Measurements from ENCODE around the gene ZNF385A. TPM values are rescaled to one million over a fixed set of nuclear protein-coding genes. Genes with fewer than 3 reads are reported as not detected.
A peak's percentile ranks its signal among the peaks of the same experiment; 100 is the strongest.

ZNF385A gene
- total RNA-seq, 2 experiments from 2014 or later = 0.32 to 2.9 TPM

- BruUV-seq (replicated peaks) = no TSS peak
- Histone ChIP-seq H3K36me3 (ENCODE audit: insufficient read depth, low read length) (no peaks in the 10 kb centered on the region), H3K79me2 (ENCODE audit: insufficient read depth, low read depth, low read length) (peaks cover 14% of the 10 kb centered on the region), H3K4me1 (ENCODE audit: insufficient read depth, low read length, poor library complexity, severe bottlenecking) (peaks cover 5% of the 10 kb centered on the region), H3K4me2 (ENCODE audit: low read length) (peak within 1 kb of the TSS; percentile 69), H3K9me2 (ENCODE audit: insufficient read depth, low read length) (no peaks in the 10 kb centered on the region), H3K4me3 (ENCODE audit: low read depth, low read length, poor library complexity, severe bottlenecking) (peak within 1 kb of the TSS; percentile 72), H3K27ac (ENCODE audit: low read depth, low read length, poor library complexity, severe bottlenecking) (peak within 1 kb of the TSS; percentile 1), H4K20me1 (ENCODE audit: insufficient read depth, low read length) (no peaks in the 10 kb centered on the region), H2AFZ (ENCODE audit: low read length) (peak within 1 kb of the TSS; percentile 98), H3K9me3 (ENCODE audit: low read length) (no peaks in the 10 kb centered on the region)
- intact Hi-C loops (cut with micrococcal nuclease; ENCODE audit: unreplicated experiment) = loop anchor here (1.0 to 2.0 kb wide), 3 partner anchors 30 to 45 kb away; partner anchors contain the start of genes CBX5 and HNRNPA1
- DNase-seq (ENCODE audit: low spot score) = peak; percentile 99
- TF ChIP-seq EZH2phosphoT487 (IDR thresholded peaks at IDR 0.05; ENCODE audit: borderline replicate concordance, low read depth, low read length) (no peak), CTCF (conservative IDR thresholded peaks at IDR 0.05; ENCODE audit: low read length) (peak; percentile 94)
- ChIA-PET POLR2A (interaction anchor here (0.5 to 2.2 kb wide), 11 partner anchors 8 to 270 kb away, joined by 3 to 15 read pairs (median 4); partner anchors contain the start of gene HNRNPA1), CTCF (ENCODE audit: unreplicated experiment) (interaction anchor here (0.6 to 1.9 kb wide), 14 partner anchors 13 to 699 kb away, joined by 3 to 6 read pairs (median 4); partner anchors contain the start of genes CBX5 and ZNF385A)
These were observed 59.7 kb downstream of the ZNF385A start, which contains the start of gene COPZ1 for GRCh38 chr12:54324617-54325441. COPZ1 (plus strand) TSS chr12:54325131; CDS start chr12:54325164, 33 bp downstream.

- TF ChIP-seq CTCF (conservative IDR thresholded peaks at IDR 0.05; ENCODE audit: low read length) = no peak
- no peak for TF ChIP-seq EZH2phosphoT487 (IDR thresholded peaks at IDR 0.05; ENCODE audit: borderline replicate concordance, low read depth, low read length)
- ChIA-PET POLR2A (interaction anchor here (1.3 kb wide), 1 partner anchor 36 kb away, joined by 4 read pairs; no protein-coding TSS in a partner anchor), CTCF (ENCODE audit: unreplicated experiment) (interaction anchor here (0.8 kb wide), 1 partner anchor 58 kb away, joined by 4 read pairs; no protein-coding TSS in a partner anchor)
- no peak overlapping the region for H3K27ac ChIP-seq (ENCODE audit: low read depth, low read length, poor library complexity, severe bottlenecking)
- H4K20me1 ChIP-seq (ENCODE audit: insufficient read depth, low read length) = no peaks in the 10 kb centered on the region
- no TSS peak for BruUV-seq (replicated peaks)
- H3K79me2 ChIP-seq (ENCODE audit: insufficient read depth, low read depth, low read length) = peaks cover 10% of the 10 kb centered on the region
- H3K9me3 ChIP-seq (ENCODE audit: low read length) = no peaks in the 10 kb centered on the region
- H2AFZ ChIP-seq (ENCODE audit: low read length) = no peak overlapping the region
- intact Hi-C loops (cut with micrococcal nuclease; ENCODE audit: unreplicated experiment) = no loop called here
- H3K36me3 ChIP-seq (ENCODE audit: insufficient read depth, low read length) = no peaks in the 10 kb centered on the region
- no peak overlapping the region for H3K4me3 ChIP-seq (ENCODE audit: low read depth, low read length, poor library complexity, severe bottlenecking)
- no peaks in the 10 kb centered on the region for H3K9me2 ChIP-seq (ENCODE audit: insufficient read depth, low read length)
- H3K4me2 ChIP-seq (ENCODE audit: low read length) = no peak overlapping the region
- DNase-seq (ENCODE audit: low spot score) = no peak
- H3K4me1 ChIP-seq (ENCODE audit: insufficient read depth, low read length, poor library complexity, severe bottlenecking) = peaks cover 5% of the 10 kb centered on the region
These were observed 63.2 kb downstream of the ZNF385A start for GRCh38 chr12:54321363-54321762.

Small RNAs within 50 kb of the gene (microRNA-seq; reads per million reads assigned to microRNA genes)
- 155 reads per million, percentile 64 among the genes with 10 or more reads in this experiment for gene MIR148B (ENCODE audit: borderline replicate concordance)

Small RNAs within 50 kb of the gene (small RNA-seq; reads per million reads assigned to genes)
- gene MIR148B (0.52 reads per million, percentile 7 among the genes with 10 or more reads in this experiment), gene RN7SL744P (not detected)

Other genes starting within 250 kb of the ZNF385A start
- 28.2 and 42.5 TPM in 2 replicates for gene SMUG1, start 195.7 kb downstream of the ZNF385A start, total RNA-seq (2014; rRNA removed; shearing (Covaris generic))
- gene SMUG1, start 195.7 kb downstream of the ZNF385A start, total RNA-seq (2022) = 36.0 and 37.9 TPM in 2 replicates
- 97.8 and 115 TPM in 2 replicates for gene CBX5, start 104.6 kb downstream of the ZNF385A start, total RNA-seq (2014; rRNA removed; shearing (Covaris generic))
- 299 and 321 TPM in 2 replicates for gene CBX5, start 104.6 kb downstream of the ZNF385A start, total RNA-seq (2022)
- 713 and 899 TPM in 2 replicates for gene HNRNPA1, start 104.0 kb downstream of the ZNF385A start, total RNA-seq (2014; rRNA removed; shearing (Covaris generic))
- 2,128 and 2,331 TPM in 2 replicates for gene HNRNPA1, start 104.0 kb downstream of the ZNF385A start, total RNA-seq (2022)
- not detected in 2 replicates for gene NFE2, start 83.7 kb downstream of the ZNF385A start, total RNA-seq (2014; rRNA removed; shearing (Covaris generic))
- not detected in 2 replicates for gene NFE2, start 83.7 kb downstream of the ZNF385A start, total RNA-seq (2022)
- gene COPZ1, start 59.6 kb downstream of the ZNF385A start, total RNA-seq (2014; rRNA removed; shearing (Covaris generic)) = 77.5 and 86.0 TPM in 2 replicates
- gene COPZ1, start 59.6 kb downstream of the ZNF385A start, total RNA-seq (2022) = 114 and 121 TPM in 2 replicates
- gene GPR84, start 20.2 kb downstream of the ZNF385A start, total RNA-seq (2014; rRNA removed; shearing (Covaris generic)) = not detected in 2 replicates
- gene GPR84, start 20.2 kb downstream of the ZNF385A start, total RNA-seq (2022) = 0.18 and 0.30 TPM in 2 replicates
- 0.06 and 1.0 TPM in 2 replicates for gene ITGA5, start 34.5 kb upstream of the ZNF385A start, total RNA-seq (2014; rRNA removed; shearing (Covaris generic))
- gene ITGA5, start 34.5 kb upstream of the ZNF385A start, total RNA-seq (2022) = 0.34 and 0.76 TPM in 2 replicates
- 74.8 and 76.6 TPM in 2 replicates for gene GTSF1, start 88.9 kb upstream of the ZNF385A start, total RNA-seq (2014; rRNA removed; shearing (Covaris generic))
- 93.0 and 103 TPM in 2 replicates for gene GTSF1, start 88.9 kb upstream of the ZNF385A start, total RNA-seq (2022)
- 60.2 and 68.1 TPM in 2 replicates for gene NCKAP1L, start 113.0 kb upstream of the ZNF385A start, total RNA-seq (2014; rRNA removed; shearing (Covaris generic))
- 112 and 136 TPM in 2 replicates for gene NCKAP1L, start 113.0 kb upstream of the ZNF385A start, total RNA-seq (2022)
- 7.1 and 9.7 TPM in 2 replicates for gene PDE1B, start 164.9 kb upstream of the ZNF385A start, total RNA-seq (2014; rRNA removed; shearing (Covaris generic))
- gene PDE1B, start 164.9 kb upstream of the ZNF385A start, total RNA-seq (2022) = 14.9 and 17.4 TPM in 2 replicates
- gene PPP1R1A, start 203.9 kb upstream of the ZNF385A start, total RNA-seq (2014; rRNA removed; shearing (Covaris generic)) = not detected in 2 replicates
- gene PPP1R1A, start 203.9 kb upstream of the ZNF385A start, total RNA-seq (2022) = not detected in 2 replicates

Measured in OCI-LY7 (cell line).